ENCODE results near the gene PEX5L. TPM values are rescaled to one million over a fixed set of nuclear protein-coding genes. Genes with fewer than 3 reads are reported as not detected.

The PEX5L gene
- polyA plus RNA-seq, 1 donor from 2014 or later = 1.0 TPM

- Histone ChIP-seq H3K9me3 (ENCODE audit: low read length) (no peaks in the 10 kb centered on the region), H3K79me2 (replicated peaks; ENCODE audit: insufficient read depth, low read length) (no peaks in the 10 kb centered on the region), H3K36me3 (ENCODE audit: insufficient read depth, low read length) (no peaks in the 10 kb centered on the region), H3K4me3 (ENCODE audit: low read length) (no peak overlapping the region), H3F3A (ENCODE audit: insufficient read depth, low read length, poor library complexity, severe bottlenecking) (no peaks in the 10 kb centered on the region), H3K27me3 (ENCODE audit: insufficient read depth, low read depth, low read length) (no peaks in the 10 kb centered on the region), H3K9ac (ENCODE audit: low read length) (no peak overlapping the region), H3K4me2 (ENCODE audit: low read length) (no peak overlapping the region), H3K9me2 (ENCODE audit: insufficient read depth, low read length) (no peaks in the 10 kb centered on the region), H3K27ac (ENCODE audit: low read length) (no peak overlapping the region), H2AFZ (ENCODE audit: low read depth, low read length) (no peak overlapping the region), H4K20me1 (ENCODE audit: insufficient read depth) (no peaks in the 10 kb centered on the region)
- TF ChIP-seq POLR2AphosphoS5 (IDR thresholded peaks at IDR 0.05) (no peak), RAD21 (conservative IDR thresholded peaks at IDR 0.05) (no peak)
Observed at GRCh38 chr3:180063783-180064182, 27.0 kb upstream of the PEX5L start.

- TF ChIP-seq EZH2 (IDR thresholded peaks at IDR 0.05; ENCODE audit: borderline replicate concordance, insufficient read depth, low read length, poor library complexity, severe bottlenecking) = no peak
- no peak for TF ChIP-seq MXI1 (conservative IDR thresholded peaks at IDR 0.05; ENCODE audit: poor library complexity, severe bottlenecking)
- TF ChIP-seq POLR2AphosphoS5 (IDR thresholded peaks at IDR 0.05) = no peak
- TF ChIP-seq CTCF (IDR thresholded peaks at IDR 0.05; ENCODE audit: poor library complexity, severe bottlenecking) = no peak
- TF ChIP-seq TAF1 (IDR thresholded peaks at IDR 0.05; ENCODE audit: low read depth) = no peak
- TF ChIP-seq REST (IDR thresholded peaks at IDR 0.05; ENCODE audit: borderline replicate concordance) = no peak
- no peak for TF ChIP-seq EP300 (conservative IDR thresholded peaks at IDR 0.05; ENCODE audit: poor library complexity, severe bottlenecking)
- no peak for TF ChIP-seq RAD21 (conservative IDR thresholded peaks at IDR 0.05)
- no peak for TF ChIP-seq SMC3 (conservative IDR thresholded peaks at IDR 0.05; ENCODE audit: poor library complexity)
- Histone ChIP-seq H2AFZ (ENCODE audit: low read depth, low read length) (no peak overlapping the region), H3K9me2 (ENCODE audit: insufficient read depth, low read length) (no peaks in the 10 kb centered on the region), H3K79me2 (replicated peaks; ENCODE audit: insufficient read depth, low read length) (no peaks in the 10 kb centered on the region), H3K27ac (ENCODE audit: low read length) (no peak overlapping the region), H3K27me3 (ENCODE audit: insufficient read depth, low read depth, low read length) (no peaks in the 10 kb centered on the region), H3K4me3 (ENCODE audit: low read length) (no peak overlapping the region), H3K9me3 (ENCODE audit: low read length) (no peaks in the 10 kb centered on the region), H4K20me1 (ENCODE audit: insufficient read depth) (no peaks in the 10 kb centered on the region), H3K9ac (ENCODE audit: low read length) (no peak overlapping the region), H3K4me2 (ENCODE audit: low read length) (no peak overlapping the region), H3F3A (ENCODE audit: insufficient read depth, low read length, poor library complexity, severe bottlenecking) (no peaks in the 10 kb centered on the region), H3K36me3 (ENCODE audit: insufficient read depth, low read length) (no peaks in the 10 kb centered on the region)
Observed at GRCh38 chr3:180062771-180063170, 26.0 kb upstream of the PEX5L start.

- no peaks in the 10 kb centered on the region for H4K20me1 ChIP-seq (ENCODE audit: insufficient read depth)
- no peaks in the 10 kb centered on the region for H3K9me3 ChIP-seq (ENCODE audit: low read length)
- H3K9me2 ChIP-seq (ENCODE audit: insufficient read depth, low read length) = no peaks in the 10 kb centered on the region
- no peaks in the 10 kb centered on the region for H3K27me3 ChIP-seq (ENCODE audit: insufficient read depth, low read depth, low read length)
- H3K9ac ChIP-seq (ENCODE audit: low read length) = no peak overlapping the region
- H3K4me3 ChIP-seq (ENCODE audit: low read length) = no peak overlapping the region
- H3K36me3 ChIP-seq (ENCODE audit: insufficient read depth, low read length) = no peaks in the 10 kb centered on the region
- H3K79me2 ChIP-seq (replicated peaks; ENCODE audit: insufficient read depth, low read length) = no peaks in the 10 kb centered on the region
- no peak for TF ChIP-seq POLR2AphosphoS5 (IDR thresholded peaks at IDR 0.05)
- TF ChIP-seq EZH2 (IDR thresholded peaks at IDR 0.05; ENCODE audit: borderline replicate concordance, insufficient read depth, low read length, poor library complexity, severe bottlenecking) = no peak
- TF ChIP-seq CTCF (IDR thresholded peaks at IDR 0.05; ENCODE audit: poor library complexity, severe bottlenecking) = no peak
- no peak for TF ChIP-seq MXI1 (conservative IDR thresholded peaks at IDR 0.05; ENCODE audit: poor library complexity, severe bottlenecking)
- TF ChIP-seq TAF1 (IDR thresholded peaks at IDR 0.05; ENCODE audit: low read depth) = no peak
- no peak for TF ChIP-seq REST (IDR thresholded peaks at IDR 0.05; ENCODE audit: borderline replicate concordance)
- TF ChIP-seq EP300 (conservative IDR thresholded peaks at IDR 0.05; ENCODE audit: poor library complexity, severe bottlenecking) = no peak
- no peak overlapping the region for H3K27ac ChIP-seq (ENCODE audit: low read length)
- H3F3A ChIP-seq (ENCODE audit: insufficient read depth, low read length, poor library complexity, severe bottlenecking) = no peaks in the 10 kb centered on the region
- H3K4me2 ChIP-seq (ENCODE audit: low read length) = no peak overlapping the region
- no peak overlapping the region for H2AFZ ChIP-seq (ENCODE audit: low read depth, low read length)
Observed at GRCh38 chr3:180059356-180059755, 22.6 kb upstream of the PEX5L start.
